HCT116 (cell line): ENCODE results near the gene GLO1. TPM values are rescaled to one million over a fixed set of nuclear protein-coding genes. Genes with fewer than 3 reads are reported as not detected.

Source experiments
- ATAC-seq: fragments of 200-7000 bp; cut with Tn5 transposase; 2 replicates; pipeline ENCODE4 v1.9.1; 2020; ENCODE audit warnings: mild to moderate bottlenecking, moderate library complexity
- BruUV-seq: library from RNA; stranded (reverse); fragments of 400-500 nt; replicated peaks from 2 replicates; lab custom pipeline; 2021; lab: Mats Ljungman, UMichigan
- CTCF ChIA-PET: fragments of 300-600 bp; sonication (Branson Sonifier 250); formaldehyde crosslinking; loops from one replicate; lab custom pipeline; 2021; ENCODE audit warnings: antibody characterized with exemption; lab: Charles Lee
- POLR2A ChIA-PET: fragments of 300-600, 350-600 bp; sonication (Branson Sonifier 250); formaldehyde crosslinking; loops from one replicate; lab custom pipeline; 2021; ENCODE audit warnings: antibody characterized with exemption; lab: Charles Lee
- RAD21 ChIA-PET, 2 experiments: fragments of 300-600 bp; sonication (Branson Sonifier 250); formaldehyde crosslinking; loops; one replicate each; lab custom pipeline; 2023; ENCODE audit warnings: low total read pairs in 2 of 2; ENCODE audit not compliant: uncharacterized antibody in 2 of 2, unreplicated experiment in 2 of 2, low non-redundant PET in 1 of 2; lab: Charles Lee
- DNase-seq: peaks from one replicate; pipeline ENCODE4 v3.0.0-alpha.2; 2010; ENCODE audit warnings: low read depth, low spot score
- H2AFZ ChIP-seq: fragments of 200-600 bp; shearing (Covaris generic), sonication (generic); 2 replicates; pipeline ENCODE4 v1.6.1; 2017; ENCODE audit warnings: low read depth, mixed run types, mixed read lengths, antibody characterized with exemption, low read length; ENCODE audit not compliant: poor library complexity, severe bottlenecking
- H3K27ac ChIP-seq: 2 replicates; pipeline ENCODE4 v1.5.1; 2012; ENCODE audit warnings: low read depth, low read length
- H3K27me3 ChIP-seq: fragments of 200-600 bp; sonication (generic); 2 replicates; pipeline ENCODE4 v1.6.1; 2016; ENCODE audit warnings: mixed run types, low read length, mixed read lengths; ENCODE audit not compliant: insufficient read depth
- H3K36me3 ChIP-seq, 2 experiments: fragments of 200-500 bp in 1 of 2; fragments of 200-600 bp in 1 of 2; sonication (Bioruptor generic) in 1 of 2; sonication (generic) in 1 of 2; 2 replicates each; pipeline versions ENCODE4 v1.5.1 to v1.6.1; 2014 to 2016; ENCODE audit warnings: low read length in 2 of 2, inconsistent platforms in 1 of 2, mixed read lengths in 1 of 2, mixed run types in 1 of 2; ENCODE audit not compliant: insufficient read depth in 2 of 2, control insufficient read depth in 1 of 2
- H3K4me1 ChIP-seq, 2 experiments: fragments of 200-600 bp in 1 of 2; sonication (generic) in 1 of 2; 2 replicates each; pipeline versions ENCODE4 v1.5.1 to v1.6.1; 2012 to 2017; ENCODE audit warnings: low read length in 2 of 2, inconsistent platforms in 1 of 2, mild to moderate bottlenecking in 1 of 2, mixed read lengths in 1 of 2, mixed run types in 1 of 2, moderate library complexity in 1 of 2; ENCODE audit not compliant: insufficient read depth in 2 of 2, control insufficient read depth in 1 of 2
- H3K4me2 ChIP-seq: fragments of 200-600 bp; sonication (generic); 2 replicates; pipeline ENCODE4 v1.6.1; 2017; ENCODE audit warnings: mixed run types, low read length, mixed read lengths
- H3K4me3 ChIP-seq, 2 experiments: fragments of 200-600 bp in 1 of 2; sonication (generic) in 1 of 2; replicated peaks in 1 of 2; 2 replicates each; pipeline ENCODE4 v1.5.1; 2011 to 2016; ENCODE audit warnings: low read length in 2 of 2, control low read depth in 1 of 2, low read depth in 1 of 2, mild to moderate bottlenecking in 1 of 2, mixed read lengths in 1 of 2, mixed run types in 1 of 2
- H3K79me2 ChIP-seq: fragments of 200-600 bp; sonication (generic); 2 replicates; pipeline ENCODE4 v1.6.1; 2017; ENCODE audit warnings: mild to moderate bottlenecking, mixed run types, low read length, moderate library complexity, mixed read lengths; ENCODE audit not compliant: insufficient read depth
- H3K9ac ChIP-seq: fragments of 200-600 bp; sonication (generic); 2 replicates; pipeline ENCODE4 v1.6.1; 2016; ENCODE audit warnings: low read length, mixed read lengths
- H3K9me2 ChIP-seq: fragments of 200-600 bp; sonication (generic), shearing (Covaris generic); 2 replicates; pipeline ENCODE4 v1.6.1; 2017; ENCODE audit warnings: mixed run types, mild to moderate bottlenecking, moderate library complexity; ENCODE audit not compliant: insufficient read depth
- H3K9me3 ChIP-seq, 2 experiments: fragments of 200-500 bp in 1 of 2; fragments of 200-600 bp in 1 of 2; sonication (Bioruptor generic) in 1 of 2; sonication (generic) in 1 of 2; 2 replicates each; pipeline ENCODE4 v1.6.1; 2014 to 2017; ENCODE audit warnings: low read length in 2 of 2, mixed read lengths in 2 of 2, inconsistent platforms in 1 of 2, low read depth in 1 of 2, mild to moderate bottlenecking in 1 of 2, mixed run types in 1 of 2, moderate library complexity in 1 of 2; ENCODE audit not compliant: control insufficient read depth in 1 of 2, insufficient read depth in 1 of 2
- H4K20me1 ChIP-seq: fragments of 200-600 bp; sonication (generic), shearing (Covaris generic); 2 replicates; pipeline ENCODE4 v1.6.1; 2017; ENCODE audit warnings: mixed run types, mild to moderate bottlenecking, moderate library complexity; ENCODE audit not compliant: insufficient read depth
- ATF3 ChIP-seq: IDR thresholded peaks from 2 replicates; pipeline ENCODE4 v1.6.1; 2012
- CBX3 ChIP-seq: IDR thresholded peaks from 2 replicates; pipeline ENCODE4 v1.6.1; 2012; ENCODE audit warnings: low read depth
- EGR1 ChIP-seq: IDR thresholded peaks from 2 replicates; pipeline ENCODE4 v1.6.1; 2012; ENCODE audit warnings: low read depth
- ELF1 ChIP-seq: IDR thresholded peaks from 2 replicates; pipeline ENCODE4 v1.6.1; 2012; ENCODE audit warnings: low read depth, borderline replicate concordance
- EZH2 ChIP-seq: fragments of 200-600 bp; sonication (generic); IDR thresholded peaks from 2 replicates; pipeline ENCODE4 v1.6.1; 2017; ENCODE audit warnings: antibody characterized with exemption, mixed run types
- EZH2phosphoT487 ChIP-seq: fragments of 200-600 bp; IDR thresholded peaks from 2 replicates; pipeline ENCODE4 v1.6.1; 2018; ENCODE audit warnings: antibody characterized with exemption, borderline replicate concordance
- JUND ChIP-seq: IDR thresholded peaks from 2 replicates; pipeline ENCODE4 v1.6.1; 2012
- POLR2A ChIP-seq: IDR thresholded peaks from 2 replicates; pipeline ENCODE4 v1.7.0; 2011; ENCODE audit warnings: borderline replicate concordance; ENCODE audit not compliant: insufficient read depth, insufficient read length; ENCODE audit errors: extremely low read depth
- RAD21 ChIP-seq: IDR thresholded peaks from 2 replicates; pipeline ENCODE4 v1.6.1; 2012; ENCODE audit warnings: low read depth, mild to moderate bottlenecking
- SP1 ChIP-seq: IDR thresholded peaks from 2 replicates; pipeline ENCODE4 v1.6.1; 2012; ENCODE audit warnings: low read depth
- SRF ChIP-seq: IDR thresholded peaks from 2 replicates; pipeline ENCODE4 v1.6.1; 2012; ENCODE audit warnings: low read depth
- TCF7L2 ChIP-seq: IDR thresholded peaks from 2 replicates; pipeline ENCODE4 v1.7.0; 2011; ENCODE audit warnings: borderline replicate concordance, inconsistent platforms; ENCODE audit not compliant: insufficient read depth, insufficient read length; ENCODE audit errors: extremely low read depth
- ZBTB33 ChIP-seq: IDR thresholded peaks from 2 replicates; pipeline ENCODE4 v1.6.1; 2011; ENCODE audit warnings: mild to moderate bottlenecking, low read length, moderate library complexity; ENCODE audit not compliant: insufficient replicate concordance; ENCODE audit errors: extremely low read depth
- ZFX ChIP-seq: fragments of 450-650 bp; IDR thresholded peaks from 2 replicates; pipeline ENCODE4 v1.6.1; 2017
- ZNF274 ChIP-seq: fragments of 200-500 bp; sonication (Bioruptor generic); IDR thresholded peaks from 2 replicates; pipeline ENCODE4 v1.6.1; 2014; ENCODE audit warnings: mild to moderate bottlenecking, low read depth, low read length, inconsistent platforms
- intact Hi-C: fragments of 100-400 bp; cut with micrococcal nuclease; formaldehyde crosslinking; loops from 2 replicates; pipeline ENCODE4 v1.10.0; 2022
- total RNA-seq: library from RNA; stranded (reverse); gene quantifications from one replicate; pipeline ENCODE4 v1.2.1, GENCODE V29; 2021; ENCODE audit not compliant: unreplicated experiment

Gene GLO1
- total RNA-seq, 1 experiment from 2014 or later = 191 TPM

GRCh38 chr6:38688579-38689087, 14.3 kb downstream of the GLO1 start:
- Histone ChIP-seq H3K4me2 (no peak overlapping the region), H3K36me3 (peaks cover 0 to 14% of the 10 kb centered on the region in 2 experiments), H3K27ac (no peak overlapping the region), H3K9me3 (no peaks in the 10 kb centered on the region), H4K20me1 (peaks cover 27% of the 10 kb centered on the region; the same call in 1 of the 2 replicates), H3K4me3 (no peak overlapping the region), H2AFZ (no peak overlapping the region), H3K79me2 (peaks cover 92% of the 10 kb centered on the region), H3K9ac (no peak overlapping the region), H3K27me3 (no peaks in the 10 kb centered on the region), H3K4me1 (no peaks in the 10 kb centered on the region), H3K9me2 (no peaks in the 10 kb centered on the region)
- RAD21 ChIA-PET = no interaction called here
- no TSS peak for BruUV-seq
- POLR2A ChIA-PET = interaction anchor here (1.8 kb wide), 1 partner anchor 15 kb away, joined by 4 read pairs; the partner anchor contains the start of gene GLO1
- intact Hi-C loops = no loop called here
- TF ChIP-seq EZH2phosphoT487 = no peak
- TF ChIP-seq ZNF274 = no peak
- no peak for TF ChIP-seq POLR2A
- TF ChIP-seq EZH2 = no peak
- no peak for TF ChIP-seq EGR1
- no peak for TF ChIP-seq JUND
- TF ChIP-seq TCF7L2 = no peak
- no peak for TF ChIP-seq ZFX
- no peak for TF ChIP-seq CBX3
- no peak for TF ChIP-seq ELF1
- TF ChIP-seq SRF = no peak
- no peak for TF ChIP-seq ATF3
- TF ChIP-seq SP1 = no peak
- no peak for TF ChIP-seq RAD21
- TF ChIP-seq ZBTB33 = no peak
- CTCF ChIA-PET = interaction anchor here (1.2 kb wide), 1 partner anchor 15 kb away, joined by 3 read pairs; no protein-coding TSS in a partner anchor
- DNase-seq (no peak), ATAC-seq (no peak)
